Measurements from ENCODE around the gene TACR1.

The TACR1 gene

DNA sequence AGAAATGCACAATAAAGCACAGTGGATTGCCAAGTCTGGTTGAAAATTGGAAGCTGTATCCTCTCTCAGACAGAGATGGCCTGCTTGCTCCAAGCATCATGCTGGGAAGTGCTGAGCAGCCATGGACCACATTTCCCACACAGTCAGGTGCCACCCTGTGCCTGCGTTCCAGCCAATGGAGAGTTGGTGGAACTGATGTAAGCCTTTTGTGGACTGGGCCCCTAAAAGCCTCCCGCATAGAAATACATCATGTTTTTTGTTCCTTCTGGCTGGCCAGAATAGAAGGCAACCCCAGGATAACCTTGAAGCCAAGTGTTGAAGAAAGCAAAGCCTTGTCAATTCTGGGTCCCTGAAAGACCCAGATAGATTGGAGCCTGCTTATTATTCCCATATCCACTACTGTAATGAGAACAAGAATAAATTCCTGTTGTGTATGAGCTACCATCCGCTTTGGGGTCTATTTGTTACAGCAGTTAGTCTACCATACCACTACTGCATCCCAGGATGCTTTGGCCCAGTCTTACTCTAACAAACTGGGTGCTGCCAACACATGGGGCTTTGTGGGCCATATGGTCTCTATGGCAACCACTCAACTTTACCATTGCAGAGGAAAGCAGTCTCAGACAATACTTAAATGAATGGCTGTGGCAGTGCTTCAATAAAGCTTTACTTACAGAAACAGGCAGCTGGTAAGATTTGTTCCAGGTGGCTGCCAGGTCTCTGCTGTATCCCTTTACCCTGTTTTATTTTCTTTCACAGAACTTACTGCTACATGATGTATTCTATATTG, 175.5 kb downstream of the TACR1 start:
- no peaks in the 10 kb centered on the region for H3K27me3 ChIP-seq (ENCODE audit: control insufficient read depth, insufficient read depth, low read length)
- H3K27ac ChIP-seq (ENCODE audit: low read length) = no peak overlapping the region
- no peak for DNase-seq (ENCODE audit: low read depth, low spot score)
- H3K36me3 ChIP-seq (ENCODE audit: control insufficient read depth, insufficient read depth, low read length) = no peaks in the 10 kb centered on the region
- no CpG with 5 or more reads among the region's 3 CpGs for WGBS (ENCODE audit: insufficient coverage, insufficient read length)
- H3K9me3 ChIP-seq (ENCODE audit: control insufficient read depth, insufficient read depth, low read length) = no peaks in the 10 kb centered on the region
- H3K4me3 ChIP-seq (ENCODE audit: low read length) = no peak overlapping the region
- peaks cover 2% of the 10 kb centered on the region; the same call in 1 of the 2 replicates for H3K4me1 ChIP-seq (ENCODE audit: control insufficient read depth, insufficient read depth, low read length)

DNA sequence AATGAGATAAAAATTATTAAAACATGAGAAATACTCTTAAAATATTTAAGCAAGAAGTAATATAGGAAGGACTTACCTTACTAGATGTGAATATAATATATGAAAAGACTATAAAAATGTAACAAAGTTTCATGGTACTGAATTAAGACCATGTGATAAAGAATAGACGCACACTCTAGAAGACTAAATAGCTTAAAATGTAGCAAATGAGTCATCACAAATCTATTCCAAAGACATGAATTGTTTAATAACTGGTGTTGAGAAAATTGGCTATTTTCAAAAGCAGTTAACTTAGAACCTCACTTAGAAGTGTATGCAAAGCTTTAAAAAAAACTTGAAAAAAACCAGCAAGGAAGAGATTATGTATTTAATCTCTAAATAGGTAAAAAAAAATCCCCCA, 176.8 kb downstream of the TACR1 start:
- H3K4me1 ChIP-seq (ENCODE audit: control insufficient read depth, insufficient read depth, low read length) = peaks cover 2% of the 10 kb centered on the region; the same call in 1 of the 2 replicates
- no peaks in the 10 kb centered on the region for H3K36me3 ChIP-seq (ENCODE audit: control insufficient read depth, insufficient read depth, low read length)
- H3K27ac ChIP-seq (ENCODE audit: low read length) = no peak overlapping the region
- H3K4me3 ChIP-seq (ENCODE audit: low read length) = no peak overlapping the region
- no peaks in the 10 kb centered on the region for H3K9me3 ChIP-seq (ENCODE audit: control insufficient read depth, insufficient read depth, low read length)
- H3K27me3 ChIP-seq (ENCODE audit: control insufficient read depth, insufficient read depth, low read length) = no peaks in the 10 kb centered on the region
- DNase-seq (ENCODE audit: low read depth, low spot score) = no peak
- no CpG with 5 or more reads among the region's 1 CpG for WGBS (ENCODE audit: insufficient coverage, insufficient read length)

DNA sequence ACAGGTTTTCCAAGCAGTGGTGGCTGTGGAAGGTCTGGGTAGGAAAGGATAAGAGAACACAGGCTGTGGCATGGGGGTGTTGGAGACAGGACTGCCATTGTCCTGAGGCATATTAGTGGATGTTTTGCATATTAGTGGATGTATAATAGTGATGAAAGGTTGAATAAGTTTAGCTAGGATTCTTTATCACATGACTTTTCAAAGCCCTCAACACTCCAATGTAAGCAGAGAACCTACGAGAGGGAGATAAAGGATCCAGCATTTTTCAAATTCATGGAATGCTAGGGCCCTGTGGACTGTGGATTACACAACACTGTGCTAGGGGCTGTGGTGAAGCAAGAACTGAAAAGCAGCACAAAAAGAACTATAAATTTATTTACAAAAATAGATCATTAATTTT, 177.6 kb downstream of the TACR1 start:
- Histone ChIP-seq H3K36me3 (ENCODE audit: control insufficient read depth, insufficient read depth, low read length) (no peaks in the 10 kb centered on the region), H3K4me1 (ENCODE audit: control insufficient read depth, insufficient read depth, low read length) (peaks cover 2% of the 10 kb centered on the region; the same call in 1 of the 2 replicates), H3K4me3 (ENCODE audit: low read length) (no peak overlapping the region), H3K9me3 (ENCODE audit: control insufficient read depth, insufficient read depth, low read length) (no peaks in the 10 kb centered on the region), H3K27me3 (ENCODE audit: control insufficient read depth, insufficient read depth, low read length) (no peaks in the 10 kb centered on the region), H3K27ac (ENCODE audit: low read length) (no peak overlapping the region)
- DNase-seq (ENCODE audit: low read depth, low spot score) = no peak
- no CpG with 5 or more reads among the region's 1 CpG for WGBS (ENCODE audit: insufficient coverage, insufficient read length)

DNA sequence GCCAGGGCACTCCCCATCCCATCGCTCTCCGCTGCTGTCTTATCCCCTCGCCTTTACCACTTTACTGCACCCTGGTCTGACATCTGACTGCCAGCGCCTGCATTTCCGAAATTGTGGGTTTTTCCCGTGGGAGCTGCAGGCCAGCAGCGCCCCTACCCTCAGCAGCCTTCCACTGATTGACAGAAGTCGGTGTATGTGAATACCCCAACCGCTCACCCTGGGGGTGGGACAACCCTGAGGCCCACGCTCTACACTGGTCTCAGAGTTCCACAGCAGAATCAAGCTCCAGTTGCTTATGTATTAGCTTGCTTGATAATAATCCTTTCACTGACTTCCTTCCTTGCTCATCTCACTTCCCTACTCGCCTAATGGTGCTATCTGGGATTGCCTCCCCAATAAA, 178.8 kb downstream of the TACR1 start:
- H3K27me3 ChIP-seq (ENCODE audit: control insufficient read depth, insufficient read depth, low read length) = no peaks in the 10 kb centered on the region
- H3K9me3 ChIP-seq (ENCODE audit: control insufficient read depth, insufficient read depth, low read length) = no peaks in the 10 kb centered on the region
- no peak for DNase-seq (ENCODE audit: low read depth, low spot score)
- H3K36me3 ChIP-seq (ENCODE audit: control insufficient read depth, insufficient read depth, low read length) = no peaks in the 10 kb centered on the region
- no peak overlapping the region for H3K4me3 ChIP-seq (ENCODE audit: low read length)
- H3K27ac ChIP-seq (ENCODE audit: low read length) = no peak overlapping the region
- peaks cover 2% of the 10 kb centered on the region; the same call in 1 of the 2 replicates for H3K4me1 ChIP-seq (ENCODE audit: control insufficient read depth, insufficient read depth, low read length)
- no CpG with 5 or more reads among the region's 11 CpGs for WGBS (ENCODE audit: insufficient coverage, insufficient read length)

DNA sequence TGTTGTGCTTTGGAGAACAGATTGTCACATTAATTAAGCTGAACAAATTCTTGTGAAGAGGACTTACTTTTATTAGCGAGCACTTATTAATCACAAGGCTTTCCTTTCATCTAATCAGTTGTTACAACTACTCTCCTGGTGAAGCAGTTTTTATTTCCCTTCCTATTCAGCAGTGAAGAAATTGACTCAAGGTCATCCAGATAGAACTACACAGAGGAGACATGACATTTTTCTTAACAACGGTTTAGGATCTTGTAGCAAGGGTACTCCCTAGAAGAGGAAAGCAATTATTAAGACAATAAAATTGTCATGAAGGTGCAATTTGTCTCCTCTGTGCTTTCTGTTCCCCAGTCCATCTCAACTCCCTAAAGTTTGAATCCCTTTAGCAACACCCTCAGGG, 179.5 kb downstream of the TACR1 start:
- no peaks in the 10 kb centered on the region for H3K27me3 ChIP-seq (ENCODE audit: control insufficient read depth, insufficient read depth, low read length)
- no CpG with 5 or more reads among the region's 2 CpGs for WGBS (ENCODE audit: insufficient coverage, insufficient read length)
- H3K4me3 ChIP-seq (ENCODE audit: low read length) = no peak overlapping the region
- no peak for DNase-seq (ENCODE audit: low read depth, low spot score)
- H3K4me1 ChIP-seq (ENCODE audit: control insufficient read depth, insufficient read depth, low read length) = peaks cover 2% of the 10 kb centered on the region; the same call in 1 of the 2 replicates
- no peaks in the 10 kb centered on the region for H3K36me3 ChIP-seq (ENCODE audit: control insufficient read depth, insufficient read depth, low read length)
- H3K9me3 ChIP-seq (ENCODE audit: control insufficient read depth, insufficient read depth, low read length) = no peaks in the 10 kb centered on the region
- H3K27ac ChIP-seq (ENCODE audit: low read length) = no peak overlapping the region

DNA sequence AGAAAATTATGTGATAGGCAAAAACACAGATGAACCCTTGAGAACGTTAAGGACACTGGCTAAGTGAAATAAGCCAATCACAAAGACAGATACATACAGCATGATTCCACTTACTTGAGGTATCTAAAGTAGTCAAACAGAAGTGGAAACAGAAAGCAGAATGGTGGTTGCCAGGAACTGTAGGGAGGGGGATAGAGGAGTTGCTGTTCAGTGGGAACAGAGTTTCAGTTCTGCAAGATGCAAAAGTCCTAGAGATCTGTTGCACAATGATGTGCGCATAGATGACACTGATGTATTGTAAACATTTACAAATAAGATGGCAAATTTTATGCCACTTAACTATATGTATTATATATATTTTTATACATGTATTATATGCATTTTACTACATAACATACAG, 181.2 kb downstream of the TACR1 start:
- DNase-seq (ENCODE audit: low read depth, low spot score) = no peak
- Histone ChIP-seq H3K36me3 (ENCODE audit: control insufficient read depth, insufficient read depth, low read length) (no peaks in the 10 kb centered on the region), H3K4me3 (ENCODE audit: low read length) (no peak overlapping the region), H3K27me3 (ENCODE audit: control insufficient read depth, insufficient read depth, low read length) (no peaks in the 10 kb centered on the region), H3K9me3 (ENCODE audit: control insufficient read depth, insufficient read depth, low read length) (no peaks in the 10 kb centered on the region), H3K27ac (ENCODE audit: low read length) (no peak overlapping the region), H3K4me1 (ENCODE audit: control insufficient read depth, insufficient read depth, low read length) (peaks cover 2% of the 10 kb centered on the region; the same call in 1 of the 2 replicates)
- no CpG with 5 or more reads among the region's 2 CpGs for WGBS (ENCODE audit: insufficient coverage, insufficient read length)

DNA sequence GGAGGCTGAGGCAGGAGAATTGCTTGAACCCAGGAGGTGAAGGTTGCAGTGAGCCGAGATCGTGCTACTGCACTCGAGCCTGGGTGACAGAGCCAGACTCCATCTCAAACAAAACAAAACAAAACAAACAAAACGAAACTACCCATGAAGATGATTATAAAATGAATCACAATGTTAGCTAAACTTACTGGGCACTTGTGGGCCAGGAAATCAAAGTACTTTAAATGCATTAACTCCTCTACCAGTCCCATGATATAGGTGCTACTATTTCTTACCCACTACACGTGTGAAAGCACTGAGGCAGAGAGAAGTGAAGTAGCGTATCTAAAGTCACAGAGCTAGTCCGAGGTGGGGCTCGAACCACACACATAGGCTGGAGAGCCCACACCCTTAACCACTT, 187.2 kb downstream of the TACR1 start:
- no peaks in the 10 kb centered on the region for H3K4me1 ChIP-seq (ENCODE audit: control insufficient read depth, insufficient read depth, low read length)
- H3K9me3 ChIP-seq (ENCODE audit: control insufficient read depth, insufficient read depth, low read length) = no peaks in the 10 kb centered on the region
- no peak overlapping the region for H3K4me3 ChIP-seq (ENCODE audit: low read length)
- no peak overlapping the region for H3K27ac ChIP-seq (ENCODE audit: low read length)
- no peaks in the 10 kb centered on the region for H3K36me3 ChIP-seq (ENCODE audit: control insufficient read depth, insufficient read depth, low read length)
- DNase-seq (ENCODE audit: low read depth, low spot score) = no peak
- no peaks in the 10 kb centered on the region for H3K27me3 ChIP-seq (ENCODE audit: control insufficient read depth, insufficient read depth, low read length)
- no CpG with 5 or more reads among the region's 8 CpGs for WGBS (ENCODE audit: insufficient coverage, insufficient read length)

DNA sequence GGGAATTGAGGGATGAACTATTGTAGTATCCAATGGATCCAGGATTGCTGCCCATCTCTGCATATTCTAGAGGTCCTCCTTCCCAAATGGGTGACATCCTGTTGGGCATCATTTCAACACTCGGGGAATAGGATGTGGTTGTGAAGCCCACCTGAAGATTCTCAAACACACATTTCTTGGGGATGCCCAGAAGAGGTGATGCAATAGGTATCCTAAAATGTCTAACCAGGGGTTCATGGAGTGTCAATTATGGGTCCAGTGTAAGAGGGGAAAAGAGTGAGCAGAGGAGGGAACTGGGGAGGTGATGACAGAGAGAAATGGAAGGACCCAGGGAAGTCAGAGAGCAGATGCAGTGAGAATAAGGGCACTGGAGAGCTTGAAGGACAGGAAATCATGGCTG, 188.7 kb downstream of the TACR1 start:
- H3K4me3 ChIP-seq (ENCODE audit: low read length) = no peak overlapping the region
- H3K4me1 ChIP-seq (ENCODE audit: control insufficient read depth, insufficient read depth, low read length) = no peaks in the 10 kb centered on the region
- WGBS (ENCODE audit: insufficient coverage, insufficient read length) = no CpG with 5 or more reads among the region's 1 CpG
- no peaks in the 10 kb centered on the region for H3K9me3 ChIP-seq (ENCODE audit: control insufficient read depth, insufficient read depth, low read length)
- H3K27ac ChIP-seq (ENCODE audit: low read length) = no peak overlapping the region
- no peaks in the 10 kb centered on the region for H3K36me3 ChIP-seq (ENCODE audit: control insufficient read depth, insufficient read depth, low read length)
- DNase-seq (ENCODE audit: low read depth, low spot score) = no peak
- no peaks in the 10 kb centered on the region for H3K27me3 ChIP-seq (ENCODE audit: control insufficient read depth, insufficient read depth, low read length)

DNA sequence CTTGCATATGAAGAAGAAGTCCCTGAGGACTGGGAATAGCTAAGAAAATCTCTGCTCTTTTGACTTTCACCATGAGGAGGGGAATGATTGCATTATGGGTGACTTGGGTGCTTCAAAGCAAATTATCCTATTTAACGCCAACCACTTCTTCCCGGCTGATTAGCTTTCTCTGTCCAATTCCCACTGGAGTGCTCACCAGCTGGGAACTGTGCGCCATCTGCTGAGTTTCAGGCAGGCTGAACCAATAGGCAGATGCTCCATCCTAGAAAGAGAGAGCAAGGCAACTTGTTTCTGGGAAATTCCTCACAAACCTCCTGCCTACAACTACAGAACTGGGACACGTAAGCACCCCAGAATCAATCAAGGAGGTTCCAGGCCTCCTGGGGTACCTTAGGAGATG, 191.5 kb downstream of the TACR1 start:
- no peaks in the 10 kb centered on the region for H3K36me3 ChIP-seq (ENCODE audit: control insufficient read depth, insufficient read depth, low read length)
- no CpG with 5 or more reads among the region's 4 CpGs for WGBS (ENCODE audit: insufficient coverage, insufficient read length)
- no peak overlapping the region for H3K4me3 ChIP-seq (ENCODE audit: low read length)
- no peak for DNase-seq (ENCODE audit: low read depth, low spot score)
- no peaks in the 10 kb centered on the region for H3K4me1 ChIP-seq (ENCODE audit: control insufficient read depth, insufficient read depth, low read length)
- H3K27me3 ChIP-seq (ENCODE audit: control insufficient read depth, insufficient read depth, low read length) = no peaks in the 10 kb centered on the region
- H3K9me3 ChIP-seq (ENCODE audit: control insufficient read depth, insufficient read depth, low read length) = no peaks in the 10 kb centered on the region
- H3K27ac ChIP-seq (ENCODE audit: low read length) = no peak overlapping the region

DNA sequence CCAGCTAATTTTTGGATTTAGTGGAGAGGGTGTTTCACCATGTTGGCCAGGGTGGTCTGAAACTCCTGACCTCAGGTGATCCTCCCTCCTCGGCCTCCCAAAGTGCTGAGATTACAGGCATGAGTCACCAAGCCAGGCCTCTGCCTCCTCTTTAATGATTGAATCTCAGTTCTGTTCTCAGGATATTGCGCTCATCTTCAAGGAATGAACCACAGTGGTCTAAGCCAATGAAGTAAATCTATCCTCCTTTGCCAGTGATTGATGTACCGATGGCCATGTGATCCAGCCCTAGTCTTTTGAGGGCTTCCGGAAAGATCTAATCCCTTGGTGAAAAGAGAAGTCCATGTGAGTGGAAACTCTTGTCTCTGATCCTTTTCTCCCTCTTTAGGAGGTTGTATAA, 192.3 kb downstream of the TACR1 start:
- H3K27ac ChIP-seq (ENCODE audit: low read length) = no peak overlapping the region
- H3K36me3 ChIP-seq (ENCODE audit: control insufficient read depth, insufficient read depth, low read length) = no peaks in the 10 kb centered on the region
- no peaks in the 10 kb centered on the region for H3K9me3 ChIP-seq (ENCODE audit: control insufficient read depth, insufficient read depth, low read length)
- DNase-seq (ENCODE audit: low read depth, low spot score) = no peak
- no peak overlapping the region for H3K4me3 ChIP-seq (ENCODE audit: low read length)
- H3K27me3 ChIP-seq (ENCODE audit: control insufficient read depth, insufficient read depth, low read length) = no peaks in the 10 kb centered on the region
- no peaks in the 10 kb centered on the region for H3K4me1 ChIP-seq (ENCODE audit: control insufficient read depth, insufficient read depth, low read length)
- WGBS (ENCODE audit: insufficient coverage, insufficient read length) = no CpG with 5 or more reads among the region's 4 CpGs

DNA sequence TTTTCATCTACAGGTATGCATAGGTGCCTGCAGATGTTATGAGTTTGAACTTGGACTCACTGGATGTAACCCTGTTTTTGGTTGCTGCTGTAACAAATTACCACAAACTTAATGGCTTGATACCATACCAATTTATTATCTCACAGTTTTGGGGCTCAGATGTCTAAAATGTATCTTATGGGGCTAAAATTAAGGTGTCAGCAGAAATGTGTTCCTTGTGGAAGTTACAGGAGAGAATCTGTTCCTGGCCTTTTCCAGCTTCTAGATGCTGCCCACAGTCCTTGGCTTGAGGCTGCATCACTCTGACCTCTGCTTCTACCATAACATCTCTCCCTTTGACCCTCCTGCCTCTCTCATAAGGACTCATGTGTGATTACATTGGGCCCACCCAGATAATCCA, 193.3 kb downstream of the TACR1 start:
- no peaks in the 10 kb centered on the region for H3K27me3 ChIP-seq (ENCODE audit: control insufficient read depth, insufficient read depth, low read length)
- H3K4me1 ChIP-seq (ENCODE audit: control insufficient read depth, insufficient read depth, low read length) = no peaks in the 10 kb centered on the region
- no peaks in the 10 kb centered on the region for H3K9me3 ChIP-seq (ENCODE audit: control insufficient read depth, insufficient read depth, low read length)
- H3K27ac ChIP-seq (ENCODE audit: low read length) = no peak overlapping the region
- no peak overlapping the region for H3K4me3 ChIP-seq (ENCODE audit: low read length)
- no peak for DNase-seq (ENCODE audit: low read depth, low spot score)
- H3K36me3 ChIP-seq (ENCODE audit: control insufficient read depth, insufficient read depth, low read length) = no peaks in the 10 kb centered on the region

Data from iPS DF 6.9 (cell line).